HG03095 (cell line): ENCODE data around the gene BCO2.
"Not testable (repeated sequence)": the region's sequence is repeated elsewhere in the genome, so short reads cannot be mapped to it uniquely, and the experiment has no call there.

Experiments
- ATAC-seq: cut with Tn5 transposase; IDR thresholded peaks from one replicate; pipeline ENCODE4 v1.9.1; 2021; ENCODE audit warnings: moderate library complexity; ENCODE audit not compliant: unreplicated experiment

Gene BCO2

GRCh38 chr11:112174789-112175598, at the start of gene BCO2:
Gene BCO2 (plus strand): TSS chr11:112175512. CDS start chr11:112175602, 90 bp downstream.
- no peak for ATAC-seq

- ATAC-seq: no peak
Observed at GRCh38 chr11:112127056-112127455, 48.3 kb upstream of the BCO2 start.

GRCh38 chr11:112128483-112129121, 46.7 kb upstream of the BCO2 start:
- no peak for ATAC-seq

GRCh38 chr11:112129656-112130055, 45.7 kb upstream of the BCO2 start:
- no peak for ATAC-seq

GRCh38 chr11:112132737-112133136, 42.6 kb upstream of the BCO2 start:
- ATAC-seq: no peak

GRCh38 chr11:112134473-112134872, 40.8 kb upstream of the BCO2 start:
- no peak for ATAC-seq

GRCh38 chr11:112143597-112143996, 31.7 kb upstream of the BCO2 start:
- ATAC-seq: no peak

GRCh38 chr11:112150517-112150916, 24.8 kb upstream of the BCO2 start:
- ATAC-seq: no peak

GRCh38 chr11:112156153-112156955, 19.0 kb upstream of the BCO2 start:
- no peak for ATAC-seq

- no peak for ATAC-seq
Observed at GRCh38 chr11:112156956-112157766, 18.2 kb upstream of the BCO2 start.

- no peak for ATAC-seq
Observed at GRCh38 chr11:112159098-112160065, 15.9 kb upstream of the BCO2 start.

- ATAC-seq: no peak
Observed at GRCh38 chr11:112160091-112160848, 15.0 kb upstream of the BCO2 start.

GRCh38 chr11:112161012-112161411, 14.3 kb upstream of the BCO2 start:
- ATAC-seq: no peak

GRCh38 chr11:112162200-112162599, 13.1 kb upstream of the BCO2 start:
- ATAC-seq: not testable (repeated sequence)

GRCh38 chr11:112162761-112163546, 12.4 kb upstream of the BCO2 start:
- ATAC-seq: no peak

GRCh38 chr11:112163875-112164685, 11.2 kb upstream of the BCO2 start, which contains the start of gene IL18:
Gene IL18 (minus strand): TSS chr11:112164094. CDS start chr11:112155053, 9,041 bp downstream.
- no peak for ATAC-seq

- no peak for ATAC-seq
Observed at GRCh38 chr11:112165049-112165448, 10.3 kb upstream of the BCO2 start.
